Measurements from ENCODE around the gene EDNRA.

EDNRA gene

DNA sequence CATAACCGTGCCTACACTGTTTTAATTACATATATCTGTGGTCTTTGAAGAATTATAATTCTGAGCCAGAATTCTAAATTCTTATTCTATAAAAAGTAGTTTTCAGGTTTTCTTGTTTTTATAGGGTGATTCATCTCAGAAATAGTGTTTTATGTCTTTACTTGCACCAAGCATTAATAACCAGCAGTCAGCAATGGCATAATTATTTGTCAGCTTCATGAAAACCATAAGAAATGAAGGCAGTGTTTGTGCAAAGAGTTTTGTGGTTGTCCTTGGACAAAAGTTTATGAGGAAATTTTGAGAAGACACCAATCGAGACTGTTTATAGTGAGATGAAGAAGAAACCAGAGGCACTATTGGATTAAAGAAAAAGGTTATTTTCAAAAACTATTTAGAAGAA is 37.2 kb downstream of the EDNRA start:
- no peak overlapping the region for H3K4me3 Mint-ChIP-seq
- no peaks in the 10 kb centered on the region for H3K36me3 Mint-ChIP-seq
- H3K27me3 Mint-ChIP-seq: peaks cover 4% of the 10 kb centered on the region
- H3K4me1 Mint-ChIP-seq: no peaks in the 10 kb centered on the region
- H3K27ac Mint-ChIP-seq: no peak overlapping the region
- no peaks in the 10 kb centered on the region for H3K9me3 Mint-ChIP-seq
- ATAC-seq: no peak

DNA sequence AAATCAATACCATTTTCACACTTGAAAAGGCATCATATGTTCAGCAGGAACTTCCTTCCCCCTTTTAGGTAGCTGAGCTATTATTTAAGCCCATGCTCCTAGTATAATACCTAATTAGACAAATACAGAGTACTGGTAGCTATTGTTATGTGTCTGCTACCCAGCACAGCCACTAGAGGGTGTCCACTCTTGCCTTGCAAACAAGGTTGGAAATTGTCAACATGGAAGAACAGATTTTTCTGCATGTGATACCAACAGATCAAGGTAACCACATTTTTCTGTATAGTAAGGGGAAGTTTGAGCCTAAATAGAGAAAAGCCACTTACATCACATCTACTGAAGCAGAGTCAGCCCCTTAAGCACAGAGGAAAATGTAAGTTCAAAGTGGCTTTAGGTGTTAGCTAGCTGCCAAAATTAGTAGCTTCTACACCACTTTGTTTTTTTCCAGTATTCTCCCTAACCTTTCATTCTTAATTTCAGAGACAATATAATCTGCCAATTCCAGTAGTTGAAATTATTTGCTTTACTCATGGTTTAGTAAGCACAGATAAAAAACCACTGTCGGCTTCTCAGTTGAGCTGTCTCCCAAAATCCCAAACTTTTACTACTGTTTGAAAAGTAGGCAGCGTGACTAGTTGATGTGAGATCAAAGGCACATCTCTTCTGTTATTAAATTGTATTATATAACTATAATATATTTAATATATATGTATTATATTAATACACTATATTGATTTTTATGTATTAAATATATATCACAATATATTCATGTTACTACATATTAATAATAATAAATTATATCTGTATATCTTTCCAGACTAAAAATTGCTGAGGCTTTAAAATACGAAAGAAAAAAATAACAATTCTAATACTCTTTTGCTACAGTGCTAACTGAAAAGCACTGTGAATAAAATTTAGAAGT is 38.2 kb downstream of the EDNRA start:
- Mint-ChIP-seq H3K9me3 (no peaks in the 10 kb centered on the region), H3K4me1 (no peaks in the 10 kb centered on the region), H3K27ac (no peak overlapping the region), H3K27me3 (peaks cover 14% of the 10 kb centered on the region), H3K36me3 (no peaks in the 10 kb centered on the region), H3K4me3 (no peak overlapping the region)
- peak; percentile 58 for ATAC-seq

DNA sequence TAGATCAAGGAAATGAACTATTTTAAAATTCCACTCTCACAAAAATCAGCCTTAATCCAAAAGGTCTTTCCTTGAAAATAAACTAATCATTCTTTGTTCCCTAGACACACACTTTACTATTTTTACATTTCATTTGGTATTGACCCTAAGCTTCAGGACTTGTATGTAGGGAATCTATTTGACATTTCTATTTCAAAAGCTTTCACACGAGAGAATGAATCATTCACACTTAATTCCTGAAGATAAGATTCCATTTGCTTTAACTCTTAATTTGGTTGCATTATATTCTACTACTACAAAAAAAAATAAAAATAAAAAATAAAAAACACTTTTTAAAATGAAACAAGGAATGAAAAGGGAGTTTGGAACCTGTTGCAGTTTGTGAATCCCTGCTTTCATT is 43.7 kb downstream of the EDNRA start:
- Mint-ChIP-seq H3K9me3 (no peaks in the 10 kb centered on the region), H3K36me3 (no peaks in the 10 kb centered on the region), H3K4me3 (no peak overlapping the region), H3K27me3 (peaks cover 28% of the 10 kb centered on the region), H3K4me1 (no peaks in the 10 kb centered on the region), H3K27ac (no peak overlapping the region)
- no peak for ATAC-seq

DNA sequence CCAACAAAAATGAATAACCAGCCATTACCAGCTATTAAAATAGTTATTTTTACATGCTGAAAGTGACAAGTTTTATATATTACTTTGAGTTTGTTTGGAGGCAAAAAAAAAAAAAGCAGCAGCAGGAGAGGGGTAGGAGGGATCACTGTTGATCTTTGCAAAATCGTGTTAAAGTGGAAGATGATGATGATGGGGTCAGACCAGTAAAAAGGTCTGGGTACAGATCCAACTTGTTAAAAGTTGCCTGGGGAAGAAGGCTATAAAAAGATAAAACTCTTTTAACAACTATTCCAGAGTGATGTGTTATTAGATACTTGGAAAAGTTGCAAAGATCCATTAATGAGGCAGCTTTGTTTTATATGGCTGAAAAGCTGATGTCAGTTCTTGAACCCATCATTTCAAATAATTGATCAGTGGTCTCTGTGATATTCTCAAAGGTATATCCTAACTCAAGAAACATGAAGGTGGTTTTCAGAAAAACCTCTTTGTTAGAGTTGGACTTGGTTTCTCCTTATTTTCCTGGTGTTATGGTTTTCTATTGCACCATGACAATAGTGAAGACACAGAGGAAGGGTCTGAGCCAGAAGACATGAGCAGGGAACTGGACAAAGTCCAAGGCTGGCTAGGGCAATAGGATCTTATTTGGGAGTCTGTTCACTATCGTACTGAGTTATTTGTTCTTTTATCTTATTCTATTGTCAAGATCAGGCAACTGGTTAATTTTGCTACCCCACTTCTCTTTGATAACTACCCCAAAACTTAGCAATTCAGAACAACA is 44.8 kb downstream of the EDNRA start:
- Mint-ChIP-seq H3K36me3 (no peaks in the 10 kb centered on the region), H3K4me1 (no peaks in the 10 kb centered on the region), H3K4me3 (no peak overlapping the region), H3K9me3 (no peaks in the 10 kb centered on the region), H3K27me3 (peaks cover 28% of the 10 kb centered on the region), H3K27ac (no peak overlapping the region)
- ATAC-seq: no peak

GRCh38 chr4:147526272-147526654 is 45.4 kb downstream of the EDNRA start:
- Mint-ChIP-seq H3K27ac (no peak overlapping the region), H3K4me1 (no peaks in the 10 kb centered on the region), H3K27me3 (peaks cover 28% of the 10 kb centered on the region), H3K9me3 (no peaks in the 10 kb centered on the region), H3K36me3 (no peaks in the 10 kb centered on the region), H3K4me3 (no peak overlapping the region)
- no peak for ATAC-seq

GRCh38 chr4:147528054-147528453 is 47.2 kb downstream of the EDNRA start:
- H3K9me3 Mint-ChIP-seq: no peaks in the 10 kb centered on the region
- no peak overlapping the region for H3K4me3 Mint-ChIP-seq
- ATAC-seq: no peak
- no peaks in the 10 kb centered on the region for H3K36me3 Mint-ChIP-seq
- H3K27ac Mint-ChIP-seq: no peak overlapping the region
- peaks cover 24% of the 10 kb centered on the region for H3K27me3 Mint-ChIP-seq
- H3K4me1 Mint-ChIP-seq: no peaks in the 10 kb centered on the region

- H3K9me3 Mint-ChIP-seq: no peaks in the 10 kb centered on the region
- H3K36me3 Mint-ChIP-seq: no peaks in the 10 kb centered on the region
- ATAC-seq: no peak
- H3K4me1 Mint-ChIP-seq: no peaks in the 10 kb centered on the region
- peaks cover 10% of the 10 kb centered on the region for H3K27me3 Mint-ChIP-seq
- H3K27ac Mint-ChIP-seq: no peak overlapping the region
- no peak overlapping the region for H3K4me3 Mint-ChIP-seq
Observed at GRCh38 chr4:147530134-147530533, 49.2 kb downstream of the EDNRA start.

- Mint-ChIP-seq H3K4me3 (no peak overlapping the region), H3K9me3 (no peaks in the 10 kb centered on the region), H3K27ac (no peak overlapping the region), H3K36me3 (no peaks in the 10 kb centered on the region), H3K27me3 (peaks cover 10% of the 10 kb centered on the region), H3K4me1 (no peaks in the 10 kb centered on the region)
- ATAC-seq: no peak
Observed at GRCh38 chr4:147530723-147531122, 49.8 kb downstream of the EDNRA start.

DNA sequence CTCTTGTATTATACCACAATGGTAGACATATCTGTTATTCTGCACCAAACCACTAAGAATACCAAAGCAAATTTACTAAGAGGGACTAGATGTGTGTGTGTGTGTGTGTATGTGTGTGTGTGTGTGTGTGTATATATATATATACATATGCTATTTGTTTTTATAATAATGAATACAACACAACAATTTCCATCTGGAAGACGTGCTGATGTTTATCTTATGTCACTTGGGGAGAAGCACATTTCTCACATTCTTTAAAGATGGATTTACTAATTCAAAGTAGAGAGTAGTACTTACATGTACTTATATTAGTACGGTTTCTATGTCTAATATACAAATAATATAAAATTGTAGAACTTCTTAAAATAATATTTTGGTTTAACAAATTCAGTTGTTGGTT is 52.0 kb downstream of the EDNRA start:
- no peak overlapping the region for H3K27ac Mint-ChIP-seq
- no peak for ATAC-seq

GRCh38 chr4:147533331-147533730 is 52.4 kb downstream of the EDNRA start:
- Mint-ChIP-seq H3K4me3 (no peak overlapping the region), H3K36me3 (no peaks in the 10 kb centered on the region), H3K27ac (no peak overlapping the region), H3K9me3 (no peaks in the 10 kb centered on the region), H3K4me1 (no peaks in the 10 kb centered on the region), H3K27me3 (peaks cover 6% of the 10 kb centered on the region)
- no peak for ATAC-seq

More for the DNA sequence above, 52.0 kb downstream of the EDNRA start:
- no peak overlapping the region for H3K4me3 Mint-ChIP-seq
- peaks cover 10% of the 10 kb centered on the region for H3K27me3 Mint-ChIP-seq
- no peaks in the 10 kb centered on the region for H3K36me3 Mint-ChIP-seq
- H3K4me1 Mint-ChIP-seq: no peaks in the 10 kb centered on the region
- H3K9me3 Mint-ChIP-seq: no peaks in the 10 kb centered on the region

GRCh38 chr4:147535124-147535523 is 54.2 kb downstream of the EDNRA start:
- ATAC-seq: no peak
- no peak overlapping the region for H3K4me3 Mint-ChIP-seq

GRCh38 chr4:147538711-147539110 is 57.8 kb downstream of the EDNRA start:
- no peak overlapping the region for H3K4me3 Mint-ChIP-seq
- H3K4me1 Mint-ChIP-seq: no peaks in the 10 kb centered on the region
- H3K27ac Mint-ChIP-seq: no peak overlapping the region
- no peaks in the 10 kb centered on the region for H3K9me3 Mint-ChIP-seq
- ATAC-seq: no peak
- no peaks in the 10 kb centered on the region for H3K36me3 Mint-ChIP-seq
- H3K27me3 Mint-ChIP-seq: peaks cover 18% of the 10 kb centered on the region

More at GRCh38 chr4:147535124-147535523, 54.2 kb downstream of the EDNRA start:
- Mint-ChIP-seq H3K9me3 (no peaks in the 10 kb centered on the region), H3K27me3 (peaks cover 9% of the 10 kb centered on the region), H3K27ac (no peak overlapping the region), H3K36me3 (no peaks in the 10 kb centered on the region), H3K4me1 (no peaks in the 10 kb centered on the region)

- Mint-ChIP-seq H3K27ac (no peak overlapping the region), H3K36me3 (no peaks in the 10 kb centered on the region), H3K9me3 (no peaks in the 10 kb centered on the region), H3K27me3 (peaks cover 18% of the 10 kb centered on the region), H3K4me1 (no peaks in the 10 kb centered on the region), H3K4me3 (no peak overlapping the region)
- ATAC-seq: no peak
Observed at GRCh38 chr4:147539959-147540358, 59.1 kb downstream of the EDNRA start.

DNA sequence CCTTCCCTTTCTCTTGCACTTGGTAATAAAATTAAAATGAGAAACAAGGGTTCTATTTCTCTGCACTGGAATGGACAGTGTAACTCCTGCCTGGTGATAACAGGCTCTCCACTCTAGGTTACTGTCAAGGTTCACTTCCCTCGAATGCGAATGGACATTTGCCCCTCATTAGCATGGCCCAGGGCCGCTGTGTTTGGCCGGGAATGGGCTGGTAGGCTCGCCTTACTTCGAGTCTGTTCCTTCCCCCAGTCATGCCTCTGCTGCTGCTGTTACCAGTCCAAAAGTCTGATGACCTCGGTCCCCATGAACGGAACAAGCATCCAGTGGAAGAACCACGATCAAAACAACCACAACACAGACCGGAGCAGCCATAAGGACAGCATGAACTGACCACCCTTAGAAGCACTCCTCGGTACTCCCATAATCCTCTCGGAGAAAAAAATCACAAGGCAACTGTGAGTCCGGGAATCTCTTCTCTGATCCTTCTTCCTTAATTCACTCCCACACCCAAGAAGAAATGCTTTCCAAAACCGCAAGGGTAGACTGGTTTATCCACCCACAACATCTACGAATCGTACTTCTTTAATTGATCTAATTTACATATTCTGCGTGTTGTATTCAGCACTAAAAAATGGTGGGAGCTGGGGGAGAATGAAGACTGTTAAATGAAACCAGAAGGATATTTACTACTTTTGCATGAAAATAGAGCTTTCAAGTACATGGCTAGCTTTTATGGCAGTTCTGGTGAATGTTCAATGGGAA is 61.5 kb downstream of the EDNRA start:
- H3K9me3 Mint-ChIP-seq: no peaks in the 10 kb centered on the region
- no peak overlapping the region for H3K4me3 Mint-ChIP-seq
- no peaks in the 10 kb centered on the region for H3K36me3 Mint-ChIP-seq
- ATAC-seq: no peak
- H3K27me3 Mint-ChIP-seq: peaks cover 34% of the 10 kb centered on the region
- no peaks in the 10 kb centered on the region for H3K4me1 Mint-ChIP-seq
- H3K27ac Mint-ChIP-seq: no peak overlapping the region

GRCh38 chr4:147543034-147543433 is 62.1 kb downstream of the EDNRA start:
- Mint-ChIP-seq H3K9me3 (no peaks in the 10 kb centered on the region), H3K36me3 (no peaks in the 10 kb centered on the region)

More at GRCh38 chr4:147543034-147543433, 62.1 kb downstream of the EDNRA start:
- Mint-ChIP-seq H3K27ac (no peak overlapping the region), H3K4me1 (no peaks in the 10 kb centered on the region), H3K4me3 (no peak overlapping the region), H3K27me3 (peaks cover 34% of the 10 kb centered on the region)
- no peak for ATAC-seq
